Body of pancreas (tissue), 4 donors: ENCODE data around the gene P2RX5.

ENCODE experiments used
- POLR2A ChIP-seq, 3 donors: fragments of 450-650 bp; IDR thresholded peaks; one replicate each; pipeline ENCODE4 v1.6.1; 2016; ENCODE audit warnings: antibody characterized with exemption in 3 of 3, mild to moderate bottlenecking in 2 of 3
- TF ChIP-seq, protein P1 (sequence below), 7 experiments: fragments of 450-650 bp in 4 of 7; fragments of 200-600 bp in 3 of 7; sonication (generic) in 3 of 7; IDR thresholded peaks; one replicate each; pipeline ENCODE4 v1.5.1; 2016 to 2019; ENCODE audit warnings: antibody characterized with exemption in 7 of 7

DNA sequence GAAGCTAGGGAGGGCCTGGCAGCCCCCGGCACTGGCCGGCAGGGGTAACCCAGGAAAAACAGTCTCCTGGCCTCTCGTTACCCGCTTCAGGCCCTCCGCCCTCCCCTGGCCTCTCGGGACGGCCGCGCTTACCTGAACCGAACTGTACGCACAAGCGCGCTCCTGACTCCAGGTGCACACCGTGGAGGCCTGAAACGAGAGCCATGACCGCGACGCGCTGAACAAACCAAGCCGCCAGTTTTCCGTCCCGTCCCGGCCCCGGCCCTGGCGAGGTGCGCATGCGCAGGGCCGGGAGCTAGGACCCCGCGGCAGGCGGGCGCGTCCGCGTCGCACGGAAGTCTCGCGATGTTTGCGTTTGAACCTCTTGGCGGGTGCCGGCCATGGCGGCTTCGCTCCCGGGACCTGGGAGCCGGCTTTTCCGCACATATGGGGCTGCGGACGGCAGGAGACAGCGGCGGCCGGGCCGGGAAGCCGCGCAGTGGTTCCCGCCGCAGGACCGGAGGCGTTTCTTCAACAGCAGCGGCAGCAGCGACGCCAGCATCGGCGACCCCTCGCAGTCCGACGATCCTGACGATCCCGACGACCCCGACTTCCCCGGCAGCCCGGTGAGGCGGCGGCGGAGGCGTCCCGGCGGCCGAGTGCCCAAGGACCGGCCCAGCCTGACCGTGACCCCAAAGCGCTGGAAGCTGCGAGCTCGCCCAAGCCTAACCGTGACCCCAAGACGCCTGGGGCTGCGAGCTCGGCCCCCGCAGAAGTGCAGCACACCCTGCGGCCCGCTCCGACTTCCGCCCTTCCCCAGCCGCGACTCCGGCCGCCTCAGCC is 27.8 kb upstream of the P2RX5 start, which contains the start of gene HASPIN:
- TF ChIP-seq, protein P1, sequence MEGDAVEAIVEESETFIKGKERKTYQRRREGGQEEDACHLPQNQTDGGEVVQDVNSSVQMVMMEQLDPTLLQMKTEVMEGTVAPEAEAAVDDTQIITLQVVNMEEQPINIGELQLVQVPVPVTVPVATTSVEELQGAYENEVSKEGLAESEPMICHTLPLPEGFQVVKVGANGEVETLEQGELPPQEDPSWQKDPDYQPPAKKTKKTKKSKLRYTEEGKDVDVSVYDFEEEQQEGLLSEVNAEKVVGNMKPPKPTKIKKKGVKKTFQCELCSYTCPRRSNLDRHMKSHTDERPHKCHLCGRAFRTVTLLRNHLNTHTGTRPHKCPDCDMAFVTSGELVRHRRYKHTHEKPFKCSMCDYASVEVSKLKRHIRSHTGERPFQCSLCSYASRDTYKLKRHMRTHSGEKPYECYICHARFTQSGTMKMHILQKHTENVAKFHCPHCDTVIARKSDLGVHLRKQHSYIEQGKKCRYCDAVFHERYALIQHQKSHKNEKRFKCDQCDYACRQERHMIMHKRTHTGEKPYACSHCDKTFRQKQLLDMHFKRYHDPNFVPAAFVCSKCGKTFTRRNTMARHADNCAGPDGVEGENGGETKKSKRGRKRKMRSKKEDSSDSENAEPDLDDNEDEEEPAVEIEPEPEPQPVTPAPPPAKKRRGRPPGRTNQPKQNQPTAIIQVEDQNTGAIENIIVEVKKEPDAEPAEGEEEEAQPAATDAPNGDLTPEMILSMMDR (IDR thresholded peaks at IDR 0.05), result peak in 4 of 7 experiments; percentile 15 to 49 (median 40)
- peak in 2 of 3 donors; percentile 64 to 67 for TF ChIP-seq POLR2A (IDR thresholded peaks at IDR 0.05)
